ENCODE results near the gene HSPA9. TPM values are rescaled to one million over a fixed set of nuclear protein-coding genes. Genes with fewer than 3 reads are reported as not detected.

HSPA9 gene
- total RNA-seq, 1 donor from 2014 or later = 290 TPM

DNA sequence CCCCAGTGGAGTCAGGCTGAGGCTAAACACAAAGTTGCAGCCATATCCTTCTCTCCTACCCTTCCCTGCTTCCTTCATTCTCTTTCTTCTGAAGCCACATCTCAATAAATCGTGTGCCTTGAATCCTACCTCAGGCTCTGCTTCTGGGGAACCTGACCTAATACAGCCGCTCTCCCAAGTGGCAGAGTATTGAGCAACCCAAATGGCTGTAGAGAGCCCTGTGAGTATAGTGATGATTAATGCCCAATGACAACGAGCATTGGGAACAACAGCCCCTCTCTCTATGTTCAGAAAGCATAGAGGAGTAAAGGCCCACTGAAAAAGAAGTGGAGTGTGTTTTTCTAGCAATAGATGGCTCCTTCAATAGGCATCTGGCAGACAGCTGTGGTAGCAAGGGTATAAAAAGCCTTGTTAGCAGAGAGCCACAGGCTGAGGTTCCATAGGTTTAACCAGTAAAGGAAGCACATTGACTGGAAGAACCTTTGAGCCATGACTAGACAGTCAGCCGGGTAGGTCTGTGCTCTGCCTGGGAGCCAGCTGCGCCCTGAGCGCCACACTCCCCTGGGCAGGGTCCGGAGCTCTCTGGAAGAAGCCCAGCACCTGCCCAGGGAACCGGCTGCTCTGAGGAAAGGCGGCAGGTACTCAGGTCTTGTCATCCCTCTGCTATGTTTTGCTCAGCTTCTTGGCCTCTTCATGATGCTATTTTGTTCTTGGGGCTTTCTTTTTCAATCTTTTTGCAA is 22.6 kb upstream of the HSPA9 start:
- ATAC-seq (ENCODE audit: poor library complexity) = no peak
- intact Hi-C loops (cut with DNase I) = no loop called here
- DNase-seq = no peak

DNA sequence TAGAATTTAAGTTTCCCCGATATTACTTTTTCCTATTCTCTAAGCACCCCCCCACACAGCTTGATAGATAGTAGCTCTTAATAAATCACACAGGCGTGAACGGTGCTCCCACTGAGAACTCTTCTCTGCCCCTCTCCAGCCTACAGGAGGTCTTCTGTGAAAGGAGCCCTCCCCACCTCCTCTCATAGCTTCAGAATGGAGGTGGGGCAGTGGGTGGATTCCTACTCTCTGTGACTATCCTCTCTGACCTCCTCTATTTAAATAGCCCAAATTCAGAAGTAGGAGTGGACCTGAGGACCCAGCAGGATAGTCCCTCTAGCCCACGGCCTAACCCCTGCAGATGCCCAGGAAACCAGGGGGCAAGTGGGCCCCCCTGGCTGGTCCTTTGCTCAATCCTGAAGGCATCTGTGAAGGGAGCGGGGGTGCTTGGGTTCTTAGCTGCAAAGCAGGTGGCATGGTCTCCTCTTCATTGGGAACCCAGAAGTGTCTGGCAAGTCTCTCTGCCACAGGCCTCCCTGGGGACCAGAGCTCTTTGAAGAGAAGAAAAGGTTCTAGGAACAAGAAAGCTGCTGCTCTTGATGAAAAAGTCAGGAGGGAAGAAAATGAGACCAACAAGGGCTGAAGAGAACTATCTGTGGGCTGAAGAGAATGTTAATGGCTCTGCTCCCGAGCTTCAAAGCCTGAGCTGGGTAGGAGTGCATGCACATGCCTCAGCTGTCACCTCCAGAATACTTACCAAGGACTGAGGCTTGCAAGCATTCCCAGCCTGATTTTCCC is 21.1 kb upstream of the HSPA9 start:
- ATAC-seq (ENCODE audit: poor library complexity) (no peak), DNase-seq (no peak)
- intact Hi-C loops (cut with DNase I) = no loop called here

DNA sequence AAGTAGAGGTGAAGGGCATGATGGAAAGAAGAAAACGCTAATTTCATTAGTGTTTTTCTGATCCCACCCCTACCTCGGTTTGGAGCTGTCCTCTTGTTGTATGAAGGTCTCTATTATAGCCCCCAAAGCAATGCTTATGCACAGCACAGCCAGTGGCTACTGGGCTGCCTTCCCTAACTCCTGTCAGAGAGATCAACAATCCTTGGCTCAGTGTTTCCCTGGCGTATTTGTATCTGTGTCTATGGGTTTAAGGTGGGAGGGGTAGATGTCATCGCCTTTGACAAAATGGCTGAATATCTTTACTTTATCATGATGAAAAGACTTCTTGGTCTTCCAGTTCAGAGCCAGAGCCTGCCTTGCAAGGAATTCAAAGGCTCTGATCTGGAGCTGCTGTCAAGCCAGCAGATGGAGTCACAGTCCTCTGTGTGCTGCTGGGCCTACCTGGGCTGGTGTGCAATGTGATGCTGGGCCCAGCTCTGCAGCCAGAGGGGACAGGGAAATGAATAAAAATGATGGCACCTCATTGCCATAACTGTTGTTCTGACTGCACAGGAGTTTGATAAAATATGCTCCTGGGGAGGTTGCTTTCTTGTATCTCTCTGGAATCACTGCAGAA is 20.1 kb upstream of the HSPA9 start:
- intact Hi-C loops (cut with DNase I) = no loop called here
- ATAC-seq (ENCODE audit: poor library complexity) = no peak
- DNase-seq = no peak

DNA sequence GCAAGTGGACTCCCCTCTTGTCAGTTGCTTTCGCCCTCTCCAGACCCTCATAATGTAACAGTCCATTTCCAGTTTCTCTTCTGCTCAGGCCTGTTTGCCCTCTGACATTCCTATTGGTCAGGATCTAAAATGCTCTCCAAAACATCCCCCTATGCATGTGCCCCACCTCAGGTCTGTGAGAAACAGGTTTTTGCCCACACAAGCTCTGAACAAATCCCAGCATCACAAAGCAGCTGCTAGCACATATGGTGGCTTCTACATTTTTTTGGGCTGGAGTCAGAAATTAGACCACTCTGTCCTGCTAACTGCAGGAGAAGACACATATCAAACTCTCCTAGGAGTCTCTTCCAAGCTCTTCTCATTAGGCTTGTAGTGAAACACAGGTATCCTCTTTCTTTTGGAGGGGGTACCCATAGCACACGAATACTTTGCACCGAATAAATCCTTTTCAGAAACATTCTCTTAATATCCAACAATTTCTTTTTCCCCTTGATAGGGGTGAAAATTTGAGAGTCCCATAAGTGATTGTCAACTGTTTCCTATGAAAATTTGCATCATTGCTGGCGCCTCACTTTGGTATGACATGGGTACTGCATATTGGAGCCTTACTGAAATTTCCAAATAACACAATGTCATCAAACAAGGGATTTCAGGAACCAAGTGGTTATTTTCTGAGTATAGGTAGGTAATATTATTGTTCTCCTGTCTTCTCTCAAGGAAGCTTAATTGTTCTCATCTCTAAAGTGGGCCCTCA is 19.3 kb upstream of the HSPA9 start:
- no peak for ATAC-seq (ENCODE audit: poor library complexity)
- intact Hi-C loops (cut with DNase I) = no loop called here
- no peak for DNase-seq

DNA sequence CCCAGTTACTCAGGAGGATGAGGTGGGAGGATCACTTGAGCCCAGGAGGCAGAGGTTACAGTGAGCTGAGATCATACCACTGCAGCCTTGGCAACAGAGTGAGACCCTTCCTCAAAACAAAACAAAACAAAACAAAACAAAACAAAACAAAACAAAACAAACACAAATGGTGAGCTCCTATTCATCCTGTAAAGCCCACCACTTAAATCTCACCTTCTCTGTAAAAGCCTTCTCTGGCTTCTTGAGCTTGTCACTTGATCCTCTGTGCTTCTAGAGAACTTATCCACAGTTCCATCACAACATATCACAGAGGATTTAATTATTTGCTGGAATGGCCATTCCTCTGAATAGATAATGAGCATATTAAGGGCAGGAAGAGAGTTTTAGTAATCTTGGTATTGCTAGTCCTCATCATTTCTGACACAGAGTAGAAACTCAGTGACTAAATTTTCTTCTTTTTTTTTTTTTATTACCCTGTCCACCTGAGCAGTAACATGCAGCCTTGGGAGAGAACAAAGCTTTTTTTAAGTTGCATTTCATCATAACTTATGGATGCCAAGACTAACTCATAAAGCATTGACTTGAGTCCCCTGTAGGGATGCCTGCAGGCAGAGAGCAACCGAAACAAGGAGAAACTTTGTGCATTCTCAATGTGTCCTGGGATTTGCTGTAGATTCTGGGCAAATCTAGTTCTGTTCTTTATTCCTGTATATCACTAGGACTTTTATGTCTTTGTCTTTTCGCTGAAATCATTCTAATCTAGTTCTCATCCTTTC is 13.0 kb upstream of the HSPA9 start:
- intact Hi-C loops (cut with DNase I) = no loop called here
- ATAC-seq (ENCODE audit: poor library complexity) = no peak
- DNase-seq = no peak

DNA sequence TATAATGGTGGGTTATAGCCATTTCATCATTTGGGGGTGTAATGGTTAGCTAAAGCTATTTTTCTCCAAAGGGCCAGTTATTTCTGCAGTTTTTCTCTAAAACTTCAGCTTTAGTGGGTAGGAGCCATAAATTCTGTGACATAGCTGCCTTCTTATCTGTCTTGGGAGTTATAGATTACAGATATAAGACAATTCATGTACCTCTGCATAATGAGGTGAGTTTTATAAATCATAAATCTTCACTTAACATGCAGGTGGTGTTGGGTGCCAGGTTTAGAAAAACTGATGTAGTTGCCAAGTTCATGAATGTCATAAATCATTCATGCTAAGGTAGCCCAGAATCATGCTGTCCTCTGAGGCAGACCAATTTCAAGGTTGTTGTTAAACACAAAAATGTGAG is 10.0 kb upstream of the HSPA9 start:
- ATAC-seq (ENCODE audit: poor library complexity) (no peak), DNase-seq (no peak)
- intact Hi-C loops (cut with DNase I) = no loop called here

DNA sequence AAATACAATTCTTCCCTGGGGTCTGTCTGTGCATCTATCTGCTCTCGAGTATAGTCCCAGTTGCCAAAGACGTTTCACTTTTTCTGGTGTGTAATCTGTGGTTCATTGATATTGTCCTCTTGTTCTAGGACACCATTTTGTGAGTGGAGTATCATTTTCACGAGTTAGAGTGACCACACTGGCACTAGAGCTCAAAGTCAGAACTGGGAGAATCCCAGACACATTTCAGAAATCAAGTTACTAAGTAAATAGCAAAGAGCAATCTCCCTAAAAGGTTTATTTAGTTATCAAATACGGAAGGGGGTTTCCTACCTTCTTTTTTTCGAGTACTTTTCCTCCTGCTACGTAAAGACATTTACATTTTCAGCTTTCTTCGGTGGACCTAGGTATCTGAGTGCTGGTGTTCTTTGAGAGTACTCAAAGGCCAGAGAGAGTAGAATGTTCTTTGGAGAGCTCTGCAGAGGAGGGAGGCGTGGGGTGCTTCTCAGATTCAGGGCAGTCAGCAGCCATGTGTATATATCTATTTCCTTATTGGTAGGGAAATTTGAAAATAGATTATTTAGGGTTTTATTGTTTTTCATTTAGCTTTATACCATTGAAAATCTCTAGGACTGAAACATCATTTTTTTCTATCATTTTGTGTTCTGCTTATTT is 8.9 kb upstream of the HSPA9 start:
- ATAC-seq (ENCODE audit: poor library complexity) (no peak), DNase-seq (no peak)
- intact Hi-C loops (cut with DNase I) = no loop called here

DNA sequence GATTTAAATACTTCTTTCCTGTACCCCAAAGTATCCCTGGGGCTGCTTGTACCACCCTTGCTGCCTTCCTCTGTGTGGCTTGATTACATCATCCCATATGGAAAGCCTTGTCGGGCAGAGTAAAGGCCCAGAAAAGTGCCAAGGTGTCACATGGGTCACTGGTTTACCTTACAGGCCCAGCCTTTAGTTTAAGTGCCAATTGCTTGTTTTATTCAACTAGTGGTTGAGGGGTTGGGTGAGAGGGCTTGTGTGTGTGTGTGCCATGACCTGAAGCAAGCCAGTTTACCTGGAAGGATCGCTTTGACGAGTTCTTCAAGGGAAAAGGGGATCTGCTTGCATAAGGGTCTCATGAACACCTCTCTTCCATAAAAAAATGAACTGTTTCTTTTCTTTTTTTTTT is 7.8 kb upstream of the HSPA9 start:
- ATAC-seq (ENCODE audit: poor library complexity) (no peak), DNase-seq (no peak)
- intact Hi-C loops (cut with DNase I) = no loop called here

DNA sequence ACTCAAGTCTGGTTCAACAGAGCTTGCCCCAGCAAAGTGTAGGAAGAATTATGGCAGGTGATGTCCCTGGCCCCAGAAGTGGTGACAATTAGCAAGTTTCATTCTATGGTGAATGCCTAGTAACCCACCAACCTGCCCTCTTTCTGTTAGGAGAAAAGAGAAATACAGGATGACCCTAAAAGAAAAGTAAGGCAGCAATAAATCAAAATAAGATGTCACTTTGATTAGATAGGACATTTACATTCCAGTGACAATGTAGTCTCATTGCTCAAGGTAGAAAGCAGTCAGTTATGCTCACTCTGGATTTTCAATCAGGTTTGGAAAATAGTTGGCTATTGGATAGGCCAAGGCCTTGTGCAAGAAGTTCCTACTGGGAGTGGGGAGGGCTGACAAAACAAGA is 5.6 kb upstream of the HSPA9 start:
- ATAC-seq (ENCODE audit: poor library complexity) (no peak), DNase-seq (no peak)
- intact Hi-C loops (cut with DNase I) = no loop called here

DNA sequence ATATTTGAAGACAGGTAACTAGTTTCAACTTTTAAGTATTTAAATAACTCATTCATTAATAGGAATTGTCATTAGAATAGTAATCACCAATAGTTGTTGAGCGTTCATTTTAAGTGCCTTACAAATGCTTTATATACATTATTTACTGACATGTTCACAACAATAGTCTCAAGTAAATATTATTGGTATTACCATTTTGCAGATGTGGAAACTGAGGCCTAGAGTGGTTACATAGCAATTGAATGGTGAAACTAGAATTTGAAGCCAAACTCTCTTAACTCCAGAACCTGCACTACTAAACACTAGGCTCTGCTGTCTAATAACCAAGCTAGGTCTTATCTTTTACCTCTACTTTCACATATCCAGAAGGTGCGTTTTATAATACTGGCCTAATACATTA is 4.8 kb upstream of the HSPA9 start:
- DNase-seq = no peak
- no peak for ATAC-seq (ENCODE audit: poor library complexity)
- intact Hi-C loops (cut with DNase I) = no loop called here

DNA sequence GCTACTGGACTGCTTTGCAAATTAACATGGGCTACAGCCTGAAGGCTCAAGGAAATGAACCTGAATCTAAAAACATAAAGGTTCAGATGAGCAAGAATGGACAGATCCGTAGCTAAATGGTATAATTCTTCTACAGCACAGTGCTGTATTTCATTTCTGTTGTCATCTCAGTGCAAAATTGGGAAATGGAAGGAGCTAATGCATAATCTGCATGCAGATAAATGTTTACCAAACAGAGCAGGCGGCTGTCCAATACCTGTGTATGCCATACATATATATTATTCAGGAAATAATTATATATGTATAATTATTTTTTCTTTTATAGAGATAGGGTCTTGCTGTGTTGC is 4.3 kb upstream of the HSPA9 start:
- no peak for DNase-seq
- ATAC-seq (ENCODE audit: poor library complexity) = no peak
- intact Hi-C loops (cut with DNase I) = loop anchor here (10.0 kb wide), 1 partner anchor 685 kb away; no protein-coding TSS in a partner anchor

DNA sequence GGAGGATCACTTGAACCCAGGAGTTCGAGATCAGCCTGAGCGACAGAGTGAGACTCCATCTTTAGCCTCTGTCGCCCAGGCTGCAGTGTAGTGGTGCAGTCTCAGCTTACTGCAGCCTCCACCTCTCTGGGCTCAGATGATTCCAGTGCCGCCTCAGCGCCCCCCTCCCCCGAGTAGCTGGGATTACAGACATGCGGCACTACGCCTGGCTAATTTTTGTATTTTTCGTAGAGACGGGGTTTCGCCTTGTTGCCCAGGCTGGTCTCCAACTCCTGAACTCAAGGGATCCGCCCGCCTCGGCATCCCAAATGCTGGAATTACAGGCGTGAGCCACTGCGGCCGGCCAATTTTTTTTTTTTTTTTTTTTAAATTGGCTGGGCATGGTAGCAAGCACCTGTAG is 2.3 kb upstream of the HSPA9 start:
- no peak for ATAC-seq (ENCODE audit: poor library complexity)
- DNase-seq = no peak
- intact Hi-C loops (cut with DNase I) = loop anchor here (10.0 kb wide), 1 partner anchor 687 kb away; no protein-coding TSS in a partner anchor

DNA sequence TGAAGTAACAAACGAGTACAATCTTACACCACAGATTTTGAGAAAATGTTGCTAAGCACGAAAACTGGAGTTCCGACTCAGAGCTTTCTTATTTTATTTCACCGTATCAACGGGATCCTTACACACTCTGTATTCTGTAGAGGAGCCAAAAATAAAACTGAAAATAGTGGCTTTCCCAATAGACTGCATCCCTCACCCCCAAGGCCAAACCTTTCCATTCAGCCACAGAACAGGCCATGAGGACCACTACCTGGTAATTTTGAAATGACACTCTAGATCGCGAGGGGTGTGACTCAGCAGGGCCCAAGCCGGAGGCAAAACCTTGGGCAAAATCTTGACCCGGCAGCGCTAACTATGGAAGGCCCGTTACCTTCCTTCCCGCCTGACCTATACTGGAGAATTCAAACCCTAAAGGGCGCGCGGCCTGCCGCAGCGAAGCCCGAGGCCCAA is 432 bp downstream of the HSPA9 start:
- intact Hi-C loops (cut with DNase I) = loop anchor here (10.0 kb wide), 1 partner anchor 690 kb away; no protein-coding TSS in a partner anchor
- DNase-seq (no peak), ATAC-seq (ENCODE audit: poor library complexity) (no peak)

DNA sequence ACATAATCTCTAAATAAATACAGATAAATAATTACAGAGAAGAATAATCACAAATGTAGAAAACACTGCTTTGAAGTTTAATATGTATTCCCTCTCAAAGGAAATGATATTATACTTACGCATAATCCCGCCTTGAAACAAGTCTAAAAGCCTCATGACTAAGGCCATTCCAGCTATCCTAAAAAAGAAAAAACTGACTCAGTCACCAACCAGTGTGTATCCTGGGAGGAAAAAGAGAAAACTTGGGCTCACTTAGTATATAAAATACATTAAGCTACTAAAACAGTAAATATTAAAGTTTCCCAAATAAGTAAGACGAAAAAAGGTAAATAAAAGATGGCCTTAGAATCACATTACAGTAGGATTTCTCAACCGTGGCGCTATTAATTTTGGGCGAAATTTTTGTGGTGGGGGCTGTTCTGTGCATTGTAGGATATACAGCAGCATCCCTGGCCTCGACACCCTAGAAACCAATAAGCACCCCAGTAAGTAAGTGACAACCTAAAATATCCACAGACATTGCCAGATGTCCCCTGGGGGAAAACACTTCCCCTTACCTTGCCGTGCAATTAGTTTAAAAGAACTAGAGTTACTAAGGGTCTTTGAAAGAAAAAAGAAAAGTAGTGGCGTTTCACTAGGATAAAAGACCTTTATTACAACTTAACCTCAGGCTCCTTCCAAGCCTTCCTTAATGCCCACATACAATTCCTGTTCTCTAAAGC is 1.1 kb downstream of the HSPA9 start:
- intact Hi-C loops (cut with DNase I) = loop anchor here (10.0 kb wide), 1 partner anchor 691 kb away; no protein-coding TSS in a partner anchor
- DNase-seq = no peak
- ATAC-seq (ENCODE audit: poor library complexity) = no peak

DNA sequence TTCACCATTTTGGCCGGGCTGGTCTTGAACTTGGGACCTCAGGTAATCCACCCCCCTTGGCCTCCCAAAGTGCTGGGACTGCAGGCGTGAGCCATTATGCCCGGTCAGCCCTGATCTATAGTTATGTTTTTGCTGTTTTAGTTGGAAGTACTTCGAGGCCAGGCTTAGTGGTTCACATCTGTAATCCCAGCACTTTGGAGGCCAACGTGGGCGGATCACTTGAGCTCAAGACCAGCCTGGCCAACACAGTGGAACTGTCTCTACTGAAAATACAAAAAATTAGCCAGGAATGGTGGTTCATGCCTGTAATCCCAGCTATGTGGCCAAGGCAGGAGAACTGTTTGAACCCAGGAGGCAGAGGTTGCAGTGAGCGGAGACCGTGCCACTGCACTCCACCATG is 2.0 kb downstream of the HSPA9 start:
- no peak for DNase-seq
- intact Hi-C loops (cut with DNase I) = loop anchor here (10.0 kb wide), 1 partner anchor 692 kb away; no protein-coding TSS in a partner anchor
- ATAC-seq (ENCODE audit: poor library complexity) = no peak

DNA sequence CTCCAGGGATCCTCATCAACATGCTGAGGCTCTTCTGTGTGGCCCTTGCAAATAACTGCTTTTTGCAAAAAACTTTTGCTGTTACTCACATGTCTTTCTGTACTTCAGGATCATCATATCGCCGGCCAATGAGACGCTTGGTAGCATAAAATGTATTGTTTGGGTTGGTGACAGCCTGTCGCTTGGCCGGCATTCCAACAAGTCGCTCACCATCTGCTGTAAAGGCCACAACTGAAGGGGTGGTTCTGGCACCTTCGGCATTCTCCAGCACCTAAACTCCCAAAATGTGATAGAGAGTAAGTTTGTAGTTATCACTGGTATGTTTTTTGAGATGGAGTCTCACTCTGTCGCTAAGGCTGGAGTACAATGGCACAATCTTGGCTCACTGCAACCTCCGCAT is 4.3 kb downstream of the HSPA9 start:
- intact Hi-C loops (cut with DNase I) = loop anchor here (10.0 kb wide), 1 partner anchor 694 kb away; no protein-coding TSS in a partner anchor
- no peak for ATAC-seq (ENCODE audit: poor library complexity)
- DNase-seq = no peak

DNA sequence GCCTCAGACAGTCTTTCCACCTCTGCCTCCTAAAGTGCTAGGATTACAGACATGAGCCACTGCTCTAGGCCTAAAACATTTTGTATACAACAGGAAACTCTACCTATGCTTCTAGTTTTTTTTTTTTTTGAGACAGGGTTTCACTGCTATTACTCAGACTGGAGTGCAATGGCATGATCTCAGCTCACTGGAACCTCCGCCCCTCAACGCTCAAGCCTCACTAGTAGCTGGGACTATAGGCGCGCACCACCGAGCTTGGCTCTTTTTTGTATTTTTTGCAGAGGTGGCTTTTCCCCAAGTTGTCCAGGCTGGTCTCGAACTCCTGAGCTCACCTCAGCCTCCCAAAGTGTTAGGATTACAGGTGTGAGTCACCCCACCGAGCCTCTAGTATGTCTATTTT is 5.4 kb downstream of the HSPA9 start:
- ATAC-seq (ENCODE audit: poor library complexity) (no peak), DNase-seq (no peak)
- intact Hi-C loops (cut with DNase I) = loop anchor here (10.0 kb wide), 1 partner anchor 695 kb away; no protein-coding TSS in a partner anchor

All from Right ventricle myocardium superior (tissue), 1 donor.